Measurements from ENCODE around the gene TARS3. TPM values are rescaled to one million over a fixed set of nuclear protein-coding genes. Genes with fewer than 3 reads are reported as not detected.

TARS3 gene
- total RNA-seq, 1 donor from 2014 or later = 8.2 TPM

DNA sequence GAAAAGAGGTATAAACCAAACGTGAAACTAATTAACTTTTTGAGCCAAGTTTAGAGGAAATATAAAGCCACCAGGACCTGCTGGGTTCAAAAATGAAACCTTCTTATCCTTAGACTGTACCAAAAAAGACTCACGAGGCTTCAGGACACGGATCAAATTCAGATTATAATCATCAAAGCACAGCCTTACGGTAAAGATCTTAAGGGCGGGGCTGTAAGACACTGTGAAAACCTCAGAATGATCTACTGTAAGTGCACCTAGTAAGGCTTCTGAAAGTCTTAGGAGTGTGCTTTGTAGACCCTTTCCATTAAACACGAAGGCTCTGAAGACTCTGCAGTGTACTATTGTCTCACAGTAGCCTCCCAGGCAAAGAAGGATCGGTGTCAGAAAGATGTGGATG is 26.8 kb downstream of the TARS3 start:
- no peak overlapping the region for H3K27ac Mint-ChIP-seq (ENCODE audit: unreplicated experiment)
- H3K36me3 Mint-ChIP-seq (ENCODE audit: low read depth, unreplicated experiment) = peaks cover 21% of the 10 kb centered on the region
- H3K4me1 Mint-ChIP-seq (ENCODE audit: unreplicated experiment) = no peaks in the 10 kb centered on the region
- DNase-seq (ENCODE audit: low spot score) = no peak
- no peaks in the 10 kb centered on the region for H3K27me3 Mint-ChIP-seq (ENCODE audit: unreplicated experiment)
- no peak for TF ChIP-seq CTCF (IDR thresholded peaks at IDR 0.05; ENCODE audit: unreplicated experiment)
- H3K4me3 Mint-ChIP-seq (ENCODE audit: unreplicated experiment) = no peak overlapping the region
- no peaks in the 10 kb centered on the region for H3K9me3 Mint-ChIP-seq (ENCODE audit: unreplicated experiment)

- H3K27me3 Mint-ChIP-seq (ENCODE audit: unreplicated experiment) = no peaks in the 10 kb centered on the region
- H3K4me3 Mint-ChIP-seq (ENCODE audit: unreplicated experiment) = no peak overlapping the region
- DNase-seq (ENCODE audit: low spot score) = no peak
- TF ChIP-seq CTCF (IDR thresholded peaks at IDR 0.05; ENCODE audit: unreplicated experiment) = no peak
- H3K27ac Mint-ChIP-seq (ENCODE audit: unreplicated experiment) = no peak overlapping the region
- no peaks in the 10 kb centered on the region for H3K9me3 Mint-ChIP-seq (ENCODE audit: unreplicated experiment)
- no peaks in the 10 kb centered on the region for H3K4me1 Mint-ChIP-seq (ENCODE audit: unreplicated experiment)
- H3K36me3 Mint-ChIP-seq (ENCODE audit: low read depth, unreplicated experiment) = peaks cover 22% of the 10 kb centered on the region
Measured at GRCh38 chr15:101696829-101697228, 27.4 kb downstream of the TARS3 start.

DNA sequence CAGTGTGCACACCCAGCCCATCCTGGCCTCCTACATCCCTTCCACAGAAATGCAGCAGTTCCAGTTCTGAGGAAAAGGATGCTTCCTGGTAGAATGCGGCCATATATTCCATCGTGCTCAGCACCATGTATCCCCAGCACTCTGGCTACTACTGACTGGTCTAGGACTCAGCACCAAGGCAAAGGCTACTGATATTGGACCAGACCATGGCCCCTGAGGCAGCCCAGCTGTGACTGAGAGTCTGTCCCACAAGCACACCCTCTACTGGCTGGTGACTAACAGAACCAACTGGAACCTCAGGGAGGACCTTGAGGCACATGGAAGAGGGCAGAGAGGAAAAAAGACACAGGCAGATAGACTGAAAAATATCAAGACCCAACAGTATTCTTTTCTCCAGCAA is 30.0 kb downstream of the TARS3 start:
- peaks cover 23% of the 10 kb centered on the region for H3K36me3 Mint-ChIP-seq (ENCODE audit: low read depth, unreplicated experiment)
- H3K27ac Mint-ChIP-seq (ENCODE audit: unreplicated experiment) = no peak overlapping the region
- H3K4me3 Mint-ChIP-seq (ENCODE audit: unreplicated experiment) = no peak overlapping the region
- no peak for DNase-seq (ENCODE audit: low spot score)
- no peaks in the 10 kb centered on the region for H3K9me3 Mint-ChIP-seq (ENCODE audit: unreplicated experiment)
- no peaks in the 10 kb centered on the region for H3K4me1 Mint-ChIP-seq (ENCODE audit: unreplicated experiment)
- peaks cover 1% of the 10 kb centered on the region for H3K27me3 Mint-ChIP-seq (ENCODE audit: unreplicated experiment)
- TF ChIP-seq CTCF (IDR thresholded peaks at IDR 0.05; ENCODE audit: unreplicated experiment) = no peak

DNA sequence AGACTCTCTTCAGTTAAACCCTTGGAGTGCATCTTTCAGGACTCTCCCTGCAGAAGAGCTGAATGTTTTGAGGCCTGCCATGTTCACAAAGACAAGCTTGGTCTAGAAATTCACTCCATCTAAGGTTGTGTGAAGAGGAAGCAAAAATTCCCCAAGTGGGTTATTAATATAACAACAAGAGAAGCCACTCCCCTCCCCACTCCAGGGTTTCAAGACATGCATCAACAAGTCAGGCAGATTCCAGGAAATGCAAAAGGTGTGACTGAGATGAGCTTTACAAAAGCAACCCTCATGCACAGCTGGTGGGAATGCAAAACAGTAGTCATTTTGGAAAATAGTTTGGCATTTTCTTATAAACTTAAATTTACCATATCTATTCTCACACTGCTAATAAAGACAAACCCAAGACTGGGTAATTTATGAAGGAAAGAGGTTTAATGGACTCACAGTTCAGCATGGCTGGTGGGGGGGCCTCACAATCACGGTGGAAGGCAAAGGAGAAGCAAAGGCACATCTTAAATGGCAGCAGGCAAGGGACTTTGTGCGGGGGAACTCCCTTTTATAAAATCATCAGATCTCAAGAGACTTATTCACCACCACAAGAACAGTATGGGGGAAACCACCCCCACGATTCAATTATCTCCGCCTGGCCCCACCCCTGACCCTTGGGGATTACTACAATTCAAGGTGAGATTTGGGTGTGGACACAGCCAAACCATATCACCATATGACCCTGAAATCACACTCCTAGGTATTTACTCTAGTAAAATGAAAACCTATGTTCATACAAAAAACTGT is 31.3 kb downstream of the TARS3 start:
- H3K4me1 Mint-ChIP-seq (ENCODE audit: unreplicated experiment) = no peaks in the 10 kb centered on the region
- H3K36me3 Mint-ChIP-seq (ENCODE audit: low read depth, unreplicated experiment) = peaks cover 23% of the 10 kb centered on the region
- no peak for TF ChIP-seq CTCF (IDR thresholded peaks at IDR 0.05; ENCODE audit: unreplicated experiment)
- H3K27ac Mint-ChIP-seq (ENCODE audit: unreplicated experiment) = no peak overlapping the region
- no peaks in the 10 kb centered on the region for H3K9me3 Mint-ChIP-seq (ENCODE audit: unreplicated experiment)
- no peak overlapping the region for H3K4me3 Mint-ChIP-seq (ENCODE audit: unreplicated experiment)
- peaks cover 1% of the 10 kb centered on the region for H3K27me3 Mint-ChIP-seq (ENCODE audit: unreplicated experiment)
- no peak for DNase-seq (ENCODE audit: low spot score)

DNA sequence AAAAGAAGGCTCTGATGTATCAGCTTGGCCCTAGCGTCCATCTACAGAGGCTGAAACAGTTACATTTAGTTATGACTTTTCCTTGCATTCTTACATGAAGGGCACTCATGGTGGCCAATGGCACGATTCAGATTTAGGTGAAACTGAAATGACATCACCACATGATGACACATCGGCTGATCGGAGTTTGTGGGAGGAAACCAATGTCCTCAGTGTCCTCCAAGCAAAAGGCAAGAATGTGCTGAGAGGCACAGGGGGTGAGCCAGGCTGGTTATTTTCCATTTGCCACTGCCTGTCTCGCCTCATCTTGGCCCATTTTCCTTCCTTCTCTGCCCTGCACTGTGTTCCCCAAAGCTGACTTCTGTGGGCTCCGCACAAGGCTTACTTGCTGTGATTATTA is 34.4 kb downstream of the TARS3 start:
- Mint-ChIP-seq H3K4me1 (ENCODE audit: unreplicated experiment) (no peaks in the 10 kb centered on the region), H3K27me3 (ENCODE audit: unreplicated experiment) (peaks cover 1% of the 10 kb centered on the region), H3K9me3 (ENCODE audit: unreplicated experiment) (no peaks in the 10 kb centered on the region), H3K4me3 (ENCODE audit: unreplicated experiment) (no peak overlapping the region), H3K36me3 (ENCODE audit: low read depth, unreplicated experiment) (peaks cover 5% of the 10 kb centered on the region), H3K27ac (ENCODE audit: unreplicated experiment) (no peak overlapping the region)
- no peak for TF ChIP-seq CTCF (IDR thresholded peaks at IDR 0.05; ENCODE audit: unreplicated experiment)
- DNase-seq (ENCODE audit: low spot score) = no peak

Measured in endothelial cell (in vitro differentiated cells).